Stimulated activated memory B cell treated with anti-CD40 and anti-IgM and Interleukin-4, amounts not matched to agents 10 μg/mL and 1 μg/mL and 100 μg/mL, for 72 hours (primary cell): ENCODE measurements around the gene SLC29A3.

ENCODE experiments used
- ATAC-seq: fragments of 150-1000 bp; cut with Tn5 transposase; 2 replicates; pipeline ENCODE4 v1.10.0; 2021
- H3K27ac Mint-ChIP-seq: one replicate; pipeline ENCODE4 v1.8.0; 2022; ENCODE audit warnings: mild to moderate bottlenecking, mixed read lengths
- H3K27me3 Mint-ChIP-seq: one replicate; pipeline ENCODE4 v1.8.0; 2022; ENCODE audit warnings: mixed read lengths
- H3K36me3 Mint-ChIP-seq: one replicate; pipeline ENCODE4 v1.8.0; 2022; ENCODE audit warnings: mixed read lengths
- H3K4me1 Mint-ChIP-seq: one replicate; pipeline ENCODE4 v1.8.0; 2022; ENCODE audit warnings: mixed read lengths
- H3K4me3 Mint-ChIP-seq: one replicate; pipeline ENCODE4 v1.8.0; 2022; ENCODE audit warnings: mild to moderate bottlenecking, moderate library complexity, mixed read lengths
- H3K9me3 Mint-ChIP-seq: one replicate; pipeline ENCODE4 v1.8.0; 2022; ENCODE audit warnings: mixed read lengths

The SLC29A3 gene

DNA sequence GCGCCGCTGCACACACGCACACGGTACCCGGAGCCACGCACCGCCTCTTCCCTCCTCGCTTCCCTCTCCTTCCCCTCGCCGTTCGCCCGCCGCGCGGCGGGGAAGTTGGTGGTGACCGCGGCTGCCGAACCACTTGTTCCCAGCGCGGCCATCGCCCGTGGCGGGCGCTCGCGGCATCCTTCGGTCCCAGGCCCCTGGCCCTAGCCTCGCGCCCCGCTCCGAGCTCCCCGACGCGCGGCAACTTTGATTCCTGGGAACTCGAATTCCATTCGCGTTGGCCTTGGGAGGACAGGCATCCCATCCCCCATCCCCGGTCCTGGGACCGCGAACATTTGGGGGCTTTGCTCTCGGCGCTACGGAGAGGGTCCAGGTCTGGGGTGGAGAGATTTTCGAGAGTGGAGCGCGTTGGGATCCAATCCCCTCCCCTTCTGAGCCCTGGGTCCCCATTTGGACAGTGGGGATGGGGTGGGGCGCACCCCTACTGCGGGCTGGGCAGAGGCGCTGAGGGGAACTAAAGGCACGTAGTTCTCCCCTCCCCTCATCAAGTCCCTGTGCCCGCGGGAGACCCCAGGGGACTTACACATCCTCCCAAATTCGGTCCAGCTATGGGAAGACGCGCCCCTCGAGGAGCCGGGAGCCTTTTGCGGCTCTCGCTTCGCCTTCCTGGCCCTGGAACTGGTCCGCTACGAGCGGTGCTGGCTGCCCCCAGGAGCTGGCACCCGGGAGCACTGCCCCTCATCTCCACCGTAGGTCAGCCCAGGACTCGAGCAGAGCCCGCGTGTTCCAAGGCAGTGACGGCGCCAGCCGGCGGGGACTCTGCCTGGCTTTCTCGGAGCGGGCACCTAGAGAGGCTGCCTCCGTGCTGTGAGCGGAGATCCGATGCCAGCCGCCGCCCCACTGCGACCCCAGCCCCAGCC is 78.5 kb downstream of the SLC29A3 start:
- ATAC-seq: no peak

GRCh38 chr10:71398976-71399375 is 79.9 kb downstream of the SLC29A3 start:
- Mint-ChIP-seq H3K4me3 (no peak overlapping the region), H3K27me3 (peaks cover 57% of the 10 kb centered on the region), H3K4me1 (peaks cover 5% of the 10 kb centered on the region), H3K9me3 (no peaks in the 10 kb centered on the region), H3K36me3 (no peaks in the 10 kb centered on the region), H3K27ac (no peak overlapping the region)
- no peak for ATAC-seq

More for the DNA sequence above, 78.5 kb downstream of the SLC29A3 start:
- no peaks in the 10 kb centered on the region for H3K36me3 Mint-ChIP-seq
- peaks cover 5% of the 10 kb centered on the region for H3K4me1 Mint-ChIP-seq
- H3K27me3 Mint-ChIP-seq: peaks cover 65% of the 10 kb centered on the region
- peak overlapping the region; percentile 36 for H3K4me3 Mint-ChIP-seq
- no peaks in the 10 kb centered on the region for H3K9me3 Mint-ChIP-seq
- no peak overlapping the region for H3K27ac Mint-ChIP-seq

DNA sequence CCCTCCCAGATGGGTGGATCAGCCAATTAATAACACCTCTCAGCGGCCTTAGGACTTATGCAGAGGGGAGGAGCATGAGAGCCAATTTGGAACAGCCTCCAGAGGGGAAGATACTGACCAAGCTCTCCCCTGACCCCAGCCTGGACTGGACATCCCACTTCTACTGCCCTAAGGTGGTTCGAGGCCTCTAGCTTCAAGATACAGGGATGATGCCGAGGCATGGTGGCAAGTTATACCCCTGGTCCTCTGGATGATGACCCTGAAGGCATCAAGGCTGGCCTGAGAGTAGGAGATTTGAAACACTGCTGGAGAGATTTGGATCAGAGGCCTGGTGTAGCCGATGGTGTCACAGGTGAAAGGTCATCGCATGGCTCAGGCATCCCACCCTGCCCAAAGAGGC is 80.9 kb downstream of the SLC29A3 start:
- H3K27ac Mint-ChIP-seq: no peak overlapping the region
- peaks cover 5% of the 10 kb centered on the region for H3K4me1 Mint-ChIP-seq
- peaks cover 58% of the 10 kb centered on the region for H3K27me3 Mint-ChIP-seq
- no peak for ATAC-seq
- H3K9me3 Mint-ChIP-seq: no peaks in the 10 kb centered on the region
- no peaks in the 10 kb centered on the region for H3K36me3 Mint-ChIP-seq
- H3K4me3 Mint-ChIP-seq: no peak overlapping the region

GRCh38 chr10:71401056-71401455 is 82.0 kb downstream of the SLC29A3 start:
- Mint-ChIP-seq H3K27me3 (peaks cover 53% of the 10 kb centered on the region), H3K9me3 (no peaks in the 10 kb centered on the region), H3K4me3 (no peak overlapping the region), H3K4me1 (peaks cover 5% of the 10 kb centered on the region), H3K36me3 (no peaks in the 10 kb centered on the region), H3K27ac (no peak overlapping the region)
- no peak for ATAC-seq

GRCh38 chr10:71402005-71402404 is 82.9 kb downstream of the SLC29A3 start:
- H3K27ac Mint-ChIP-seq: no peak overlapping the region
- no peak for ATAC-seq
- H3K9me3 Mint-ChIP-seq: no peaks in the 10 kb centered on the region
- H3K4me1 Mint-ChIP-seq: peaks cover 5% of the 10 kb centered on the region
- no peak overlapping the region for H3K4me3 Mint-ChIP-seq
- no peaks in the 10 kb centered on the region for H3K36me3 Mint-ChIP-seq
- H3K27me3 Mint-ChIP-seq: peaks cover 55% of the 10 kb centered on the region

GRCh38 chr10:71404503-71405295 is 85.6 kb downstream of the SLC29A3 start:
- ATAC-seq: no peak
- peaks cover 45% of the 10 kb centered on the region for H3K27me3 Mint-ChIP-seq
- no peak overlapping the region for H3K4me3 Mint-ChIP-seq
- H3K36me3 Mint-ChIP-seq: no peaks in the 10 kb centered on the region
- no peaks in the 10 kb centered on the region for H3K9me3 Mint-ChIP-seq
- no peaks in the 10 kb centered on the region for H3K4me1 Mint-ChIP-seq
- no peak overlapping the region for H3K27ac Mint-ChIP-seq

DNA sequence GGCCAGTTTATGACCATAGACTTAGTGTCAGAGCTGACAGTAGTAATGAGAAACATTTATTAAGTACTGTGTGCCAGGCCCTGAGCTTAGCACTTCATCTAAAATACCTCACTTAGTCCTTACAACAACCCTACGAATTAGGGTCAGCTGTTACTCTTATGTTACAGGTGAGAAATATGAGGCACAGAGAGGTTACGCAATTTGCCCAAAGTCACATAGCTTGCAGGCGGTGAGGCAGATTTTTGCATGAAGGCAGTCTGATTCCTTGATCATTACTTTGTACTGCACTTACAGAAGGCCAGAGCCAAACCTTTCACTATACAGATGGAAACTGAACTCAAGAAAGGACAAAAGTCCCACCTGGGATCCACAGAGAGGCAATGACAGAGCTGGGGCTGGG is 87.8 kb downstream of the SLC29A3 start:
- H3K9me3 Mint-ChIP-seq: peaks cover 2% of the 10 kb centered on the region
- no peak for ATAC-seq
- H3K27ac Mint-ChIP-seq: no peak overlapping the region
- no peaks in the 10 kb centered on the region for H3K4me1 Mint-ChIP-seq
- H3K4me3 Mint-ChIP-seq: no peak overlapping the region
- H3K27me3 Mint-ChIP-seq: peaks cover 38% of the 10 kb centered on the region
- H3K36me3 Mint-ChIP-seq: no peaks in the 10 kb centered on the region

- no peaks in the 10 kb centered on the region for H3K36me3 Mint-ChIP-seq
- no peaks in the 10 kb centered on the region for H3K4me1 Mint-ChIP-seq
- ATAC-seq: no peak
- peaks cover 38% of the 10 kb centered on the region for H3K27me3 Mint-ChIP-seq
- H3K27ac Mint-ChIP-seq: no peak overlapping the region
- no peak overlapping the region for H3K4me3 Mint-ChIP-seq
- H3K9me3 Mint-ChIP-seq: peaks cover 3% of the 10 kb centered on the region
Observed at GRCh38 chr10:71408436-71409225, 89.6 kb downstream of the SLC29A3 start.

DNA sequence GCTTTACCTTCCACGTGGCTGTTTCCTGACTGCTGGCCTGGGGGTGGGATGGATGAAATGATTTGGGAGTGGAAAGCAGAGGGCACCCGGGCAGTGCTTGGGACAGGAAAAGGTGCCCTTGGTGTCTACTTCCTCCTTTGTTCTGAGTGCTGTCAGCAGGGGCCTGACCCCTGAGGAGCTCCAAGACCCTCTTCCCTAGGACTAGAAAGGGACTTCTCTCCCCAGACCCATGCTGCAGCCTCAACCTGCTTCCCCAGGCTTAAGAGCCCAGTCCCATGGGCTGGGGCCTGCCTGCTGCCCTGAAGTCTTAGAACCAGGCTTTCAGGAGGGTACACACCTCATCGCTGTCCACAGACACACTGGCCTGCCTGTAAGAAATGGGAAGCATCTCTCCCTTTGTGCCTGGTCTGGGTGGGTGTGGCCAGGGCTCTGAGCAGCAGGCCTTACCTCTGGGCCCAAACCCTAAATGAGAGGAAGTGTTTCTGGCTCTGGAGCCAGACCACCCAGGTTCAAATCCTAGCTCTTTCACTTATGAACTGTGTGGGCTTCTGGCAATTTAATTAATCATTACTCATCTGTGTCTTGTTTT is 90.6 kb downstream of the SLC29A3 start:
- no peak for ATAC-seq
- Mint-ChIP-seq H3K27ac (no peak overlapping the region), H3K9me3 (peaks cover 3% of the 10 kb centered on the region), H3K27me3 (peaks cover 28% of the 10 kb centered on the region), H3K36me3 (no peaks in the 10 kb centered on the region), H3K4me3 (no peak overlapping the region), H3K4me1 (no peaks in the 10 kb centered on the region)
